GM21528 (cell line): ENCODE data around the gene DUSP22.
"Not testable (repeated sequence)": the region's sequence is repeated elsewhere in the genome, so short reads cannot be mapped to it uniquely, and the experiment has no call there.

Experiments used
- ATAC-seq: cut with Tn5 transposase; IDR thresholded peaks from one replicate; pipeline ENCODE4 v1.9.1; 2021; ENCODE audit warnings: mild to moderate bottlenecking, moderate library complexity; ENCODE audit not compliant: unreplicated experiment, low FRiP score

Gene DUSP22

GRCh38 chr6:361411-362132, 69.3 kb downstream of the DUSP22 start:
- no peak for ATAC-seq

GRCh38 chr6:362231-362923, 70.1 kb downstream of the DUSP22 start:
- no peak for ATAC-seq

- no peak for ATAC-seq
Measured at GRCh38 chr6:362924-363249, 70.6 kb downstream of the DUSP22 start.

- ATAC-seq, result no peak
Measured at GRCh38 chr6:363291-363690, 71.0 kb downstream of the DUSP22 start.

- no peak for ATAC-seq
Measured at GRCh38 chr6:363909-364308, 71.6 kb downstream of the DUSP22 start.

DNA sequence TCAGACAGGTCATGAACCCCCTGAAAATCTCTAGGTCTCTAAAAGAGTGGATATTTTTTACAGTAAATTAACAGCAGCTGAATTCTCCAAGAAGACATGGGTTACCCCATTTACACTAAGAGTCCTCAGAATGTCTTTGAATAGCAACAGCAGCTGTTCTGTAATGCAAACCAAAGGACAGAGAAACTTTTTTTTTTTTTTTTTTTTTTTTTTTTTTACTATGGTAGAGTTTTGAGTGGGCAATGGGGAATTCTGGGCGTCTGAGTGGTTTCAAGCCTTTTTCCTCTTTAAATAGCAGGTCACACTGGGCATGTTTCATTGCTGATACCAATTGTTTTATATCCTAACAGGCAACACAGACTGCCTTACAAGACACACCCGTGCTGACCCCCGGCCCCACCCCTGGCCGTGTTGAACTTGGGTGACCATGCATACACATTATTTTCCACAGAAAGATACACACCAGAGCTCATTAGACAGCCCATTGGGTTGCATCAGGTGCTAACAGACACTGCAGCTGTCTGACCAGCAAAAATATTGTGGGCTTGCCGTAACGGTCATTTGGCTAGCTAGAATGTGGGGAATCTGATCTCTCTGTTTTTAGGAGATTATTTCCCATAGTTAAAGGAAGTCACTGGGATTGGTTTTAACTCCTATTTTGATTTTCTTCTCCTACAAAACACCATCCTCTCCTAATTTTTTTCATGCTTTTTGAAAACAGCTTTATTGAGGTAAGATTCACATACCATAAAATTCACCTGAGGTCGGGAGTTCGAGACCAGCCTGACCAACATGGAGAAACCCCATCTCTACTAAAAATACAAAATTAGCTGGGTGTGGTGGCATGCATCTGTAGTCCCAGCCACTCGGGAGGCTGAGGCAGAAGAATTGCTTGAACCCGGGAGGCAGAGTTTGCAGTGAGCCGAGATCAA, 72.6 kb downstream of the DUSP22 start:
- ATAC-seq, result no peak

- ATAC-seq, result no peak
Measured at GRCh38 chr6:365835-366234, 73.5 kb downstream of the DUSP22 start.

GRCh38 chr6:366389-367297, 74.4 kb downstream of the DUSP22 start:
- ATAC-seq, result no peak

DNA sequence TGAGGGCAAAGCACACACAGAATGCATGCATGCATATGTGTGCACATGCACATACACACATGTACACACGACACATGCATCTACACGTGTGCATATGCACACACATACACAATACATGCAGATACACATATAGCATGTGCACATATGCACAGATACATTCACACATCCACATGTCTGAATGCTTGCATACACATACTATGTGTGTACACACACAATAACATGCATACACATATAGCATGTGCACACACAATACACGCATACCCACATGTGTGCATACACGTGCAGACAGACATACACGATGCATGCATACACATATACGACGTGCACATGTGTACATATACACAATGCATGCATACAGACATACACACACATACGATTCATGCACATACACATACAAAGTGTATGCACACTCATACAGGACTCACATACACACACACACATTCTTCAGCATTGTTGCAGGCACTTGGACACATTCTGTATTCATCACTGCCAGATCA, 75.1 kb downstream of the DUSP22 start:
- no peak for ATAC-seq

DNA sequence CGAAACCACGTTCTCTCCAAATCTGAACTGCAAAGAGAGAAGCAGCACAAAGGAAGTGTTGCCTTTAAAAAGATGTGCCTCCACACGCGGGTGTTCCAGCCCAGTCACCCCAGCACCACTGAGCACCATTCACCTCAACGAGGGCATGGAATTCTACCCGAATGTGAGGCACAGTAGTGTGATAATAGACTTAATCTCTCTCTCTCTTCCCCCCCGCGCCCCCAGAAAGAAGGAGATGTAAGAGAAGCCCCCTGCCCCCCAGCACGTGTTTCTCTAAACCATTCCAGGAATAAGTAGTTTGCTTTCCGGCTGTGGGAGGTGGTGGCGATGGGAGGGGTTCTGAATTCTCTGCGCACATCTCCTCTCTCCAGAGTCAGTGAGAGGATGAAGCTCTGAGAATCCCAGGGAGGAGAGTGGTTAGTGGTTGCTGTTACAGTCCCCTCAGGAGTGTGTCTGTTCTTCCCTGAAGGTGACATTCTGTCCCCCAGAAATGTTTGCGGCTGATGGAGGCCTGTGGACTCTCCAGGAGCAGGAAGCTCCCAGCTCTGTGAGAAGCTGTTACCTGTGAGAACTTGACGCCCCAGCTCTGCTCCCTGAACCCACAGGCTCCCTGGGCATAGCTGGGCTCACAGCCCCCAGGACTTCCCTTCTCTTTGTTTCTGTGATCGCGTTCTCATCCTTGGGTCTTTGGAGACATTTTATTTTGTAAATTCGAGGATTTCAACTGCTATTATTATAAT, 75.8 kb downstream of the DUSP22 start:
- no peak for ATAC-seq

GRCh38 chr6:369559-370431, 77.5 kb downstream of the DUSP22 start:
- no peak for ATAC-seq

DNA sequence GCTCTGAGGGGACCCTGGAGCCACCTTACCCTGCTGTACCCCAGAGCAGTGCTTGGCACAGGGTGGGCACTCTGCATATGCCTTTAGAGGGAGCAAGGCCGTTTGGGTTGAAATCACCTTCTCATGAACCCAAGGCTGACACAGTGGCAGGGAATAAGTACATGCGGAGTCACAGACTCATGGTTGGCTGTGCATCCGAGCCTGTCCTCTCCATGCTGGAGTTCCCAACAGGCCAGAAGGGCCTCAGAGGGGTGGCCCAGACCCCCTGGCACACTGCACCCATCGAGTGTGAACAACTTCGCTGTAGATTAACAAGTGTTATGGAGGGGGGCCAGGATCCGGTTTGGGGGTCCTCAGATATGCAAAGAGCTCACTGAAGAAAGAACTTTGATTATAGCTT, 78.3 kb downstream of the DUSP22 start:
- no peak for ATAC-seq

- ATAC-seq, result not testable (repeated sequence)
Measured at GRCh38 chr6:371851-372250, 79.6 kb downstream of the DUSP22 start.

- ATAC-seq, result no peak
Measured at GRCh38 chr6:372336-372911, 80.1 kb downstream of the DUSP22 start.

DNA sequence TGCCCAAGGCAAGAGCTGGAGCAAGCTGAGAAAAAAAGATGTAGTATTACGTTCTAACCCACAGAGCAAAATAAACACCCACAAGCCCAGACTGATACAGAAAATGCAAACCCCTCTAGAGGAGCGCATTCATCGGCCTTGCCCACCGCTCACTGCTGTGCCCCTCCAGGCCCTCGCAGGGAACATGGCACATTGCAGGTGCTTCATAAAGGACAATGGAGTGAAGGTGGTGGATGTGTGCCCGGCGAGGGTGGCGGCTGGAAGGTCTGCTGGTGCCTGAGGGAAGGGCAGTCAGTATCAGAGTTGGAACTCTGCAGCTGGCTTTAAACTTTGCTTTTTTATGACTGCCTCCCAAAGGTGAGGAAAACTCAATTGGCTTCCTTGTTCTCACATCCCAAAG, 80.7 kb downstream of the DUSP22 start:
- no peak for ATAC-seq

DNA sequence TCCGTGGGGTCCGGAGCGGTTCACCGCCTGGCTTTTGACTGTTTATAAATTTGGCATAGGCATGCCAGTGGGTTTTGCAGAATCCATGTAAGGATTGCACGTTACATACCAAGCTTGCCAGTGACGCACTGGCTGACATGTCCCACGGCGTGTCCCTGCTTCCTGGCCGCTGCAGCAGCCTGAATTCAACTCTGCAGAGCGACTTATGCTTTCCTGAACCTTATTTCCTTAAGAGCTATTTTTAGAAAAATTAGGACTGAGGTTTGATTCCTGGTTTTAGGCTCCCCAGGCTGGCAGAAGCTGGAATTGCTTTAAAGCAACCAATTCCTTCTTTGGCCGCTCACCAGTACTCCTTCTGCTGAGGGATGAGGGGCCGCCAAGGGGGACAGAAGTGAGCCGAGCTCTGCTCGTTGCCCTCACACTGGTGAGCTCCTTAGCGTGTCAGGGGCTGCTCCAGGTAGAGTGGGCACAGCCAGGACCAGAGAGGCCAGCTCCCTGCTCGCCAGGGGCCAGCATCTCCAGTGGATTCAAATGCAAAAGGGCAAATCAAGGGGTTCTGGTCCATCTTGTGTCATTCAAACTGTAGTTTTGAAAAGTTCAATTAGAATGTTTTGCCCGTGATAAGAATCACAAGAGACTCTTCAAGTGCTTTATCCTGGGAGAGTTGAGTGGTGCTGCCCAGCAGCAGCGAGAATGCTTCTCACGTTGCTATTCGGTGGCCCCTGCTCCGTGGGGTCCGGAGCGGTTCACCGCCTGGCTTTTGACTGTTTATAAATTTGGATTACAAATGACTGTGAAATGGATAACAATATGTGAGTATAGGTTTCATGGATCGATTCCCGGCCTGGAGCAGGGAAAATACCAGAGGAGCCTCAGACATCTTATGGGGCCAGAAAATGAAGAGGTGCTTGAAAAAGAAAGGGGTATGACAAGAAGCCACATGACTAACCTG, 81.8 kb downstream of the DUSP22 start:
- ATAC-seq, result no peak

DNA sequence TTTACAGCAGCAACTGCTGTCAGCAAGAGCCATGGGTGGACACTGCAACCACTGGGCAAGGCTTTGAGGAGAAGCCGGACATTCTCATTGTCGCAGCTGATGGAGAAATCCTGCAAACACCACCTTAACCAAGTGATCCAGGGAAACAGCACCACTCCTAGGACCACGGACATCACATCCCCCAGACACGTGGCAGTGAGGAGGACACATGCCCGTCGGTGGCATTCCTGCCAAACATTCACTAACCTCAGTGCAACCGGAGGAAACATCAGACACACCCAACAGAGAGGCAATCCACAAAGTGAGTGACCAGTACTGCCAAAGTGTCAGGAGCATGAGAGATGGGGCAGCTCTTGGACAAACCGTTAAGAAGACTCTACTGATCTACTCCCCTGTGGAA, 82.7 kb downstream of the DUSP22 start:
- ATAC-seq, result no peak
